Measurements from ENCODE around the gene CRLF1.

The CRLF1 gene

GRCh38 chr19:18590273-18591272 is 16.0 kb downstream of the CRLF1 start:
- DNase-seq, result no peak

- DNase-seq, result no peak
Observed at GRCh38 chr19:18589380-18590272, 17.0 kb downstream of the CRLF1 start.

DNA sequence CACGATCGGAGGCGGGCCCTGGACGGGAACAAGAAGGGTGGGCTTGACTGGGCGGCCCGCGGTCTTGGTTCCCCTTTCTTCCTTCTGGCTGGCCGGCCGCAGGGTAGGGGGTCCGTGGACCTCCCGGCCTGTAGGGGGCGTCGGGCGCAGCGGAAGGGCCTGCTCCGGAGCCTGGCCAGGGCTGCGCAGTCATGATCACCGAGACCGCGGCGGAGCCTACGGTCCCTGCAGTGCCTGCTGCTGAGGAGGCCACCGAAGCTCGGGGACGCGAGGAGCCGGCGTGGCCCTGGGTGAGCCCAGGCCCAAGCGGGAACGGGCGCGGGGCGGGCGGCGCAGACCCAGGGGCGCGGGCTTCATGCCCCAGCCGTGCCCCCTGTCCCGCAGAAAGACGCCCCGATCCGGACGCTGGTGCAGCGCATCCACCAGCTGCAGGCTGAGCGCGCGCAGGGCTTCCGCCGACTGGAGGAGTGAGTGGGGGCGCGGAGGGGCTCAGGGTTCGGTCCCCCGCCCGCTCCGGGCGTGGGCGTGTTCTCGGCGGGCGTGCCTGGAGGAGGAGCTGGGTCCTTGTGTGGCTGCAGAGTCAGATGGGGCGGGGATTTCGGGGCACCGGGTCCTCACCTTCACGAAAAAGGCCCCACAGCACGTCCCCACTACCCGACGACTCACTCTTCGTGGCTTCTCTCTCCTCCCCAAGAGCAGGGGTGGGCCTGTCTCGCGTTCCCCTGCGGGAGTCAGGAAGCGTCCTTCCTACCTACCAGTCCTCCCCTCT is 17.8 kb downstream of the CRLF1 start, which contains the start of gene REX1BD:
Gene REX1BD (plus strand): TSS at position 188 of the 769 bp plus-strand sequence. CDS start 4 bp downstream, at position 192.
- peak; percentile 45 for DNase-seq

DNA sequence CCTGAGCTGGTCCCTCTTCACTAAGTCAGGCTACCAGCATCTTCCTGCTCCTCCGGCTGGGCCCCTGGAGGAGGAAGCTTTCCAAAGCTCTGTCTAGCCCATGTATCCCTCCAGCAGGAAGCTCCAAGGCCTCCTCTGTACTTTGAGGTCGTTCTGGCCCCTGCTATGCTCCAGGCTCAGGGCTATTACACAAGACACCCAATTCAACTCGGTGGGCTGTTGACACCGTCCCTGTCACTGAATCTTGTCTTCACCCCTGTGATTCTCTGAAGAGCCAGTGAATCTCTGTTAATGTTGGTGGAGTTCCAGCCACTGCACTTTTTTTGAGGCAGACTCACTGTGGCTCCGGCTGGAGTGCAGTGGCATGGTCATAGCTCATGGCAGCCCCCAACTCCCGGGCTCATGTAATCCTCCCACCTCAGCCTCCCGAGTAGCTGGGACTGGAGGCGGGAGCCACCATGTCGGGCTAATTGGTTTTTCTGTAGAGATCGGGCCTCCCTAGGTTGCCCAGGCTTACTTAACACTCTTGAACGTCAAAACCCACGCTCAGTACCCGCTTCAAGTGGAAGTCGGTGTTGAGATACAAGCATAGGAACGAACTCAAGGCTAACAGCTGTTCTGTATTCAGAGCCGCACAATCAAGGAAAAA is 18.5 kb downstream of the CRLF1 start:
- no peak for DNase-seq

GRCh38 chr19:18587561-18587960 is 19.0 kb downstream of the CRLF1 start:
- DNase-seq, result no peak

GRCh38 chr19:18586306-18586705 is 20.3 kb downstream of the CRLF1 start:
- DNase-seq, result no peak

GRCh38 chr19:18580311-18580710 is 26.3 kb downstream of the CRLF1 start:
- no peak for DNase-seq

DNA sequence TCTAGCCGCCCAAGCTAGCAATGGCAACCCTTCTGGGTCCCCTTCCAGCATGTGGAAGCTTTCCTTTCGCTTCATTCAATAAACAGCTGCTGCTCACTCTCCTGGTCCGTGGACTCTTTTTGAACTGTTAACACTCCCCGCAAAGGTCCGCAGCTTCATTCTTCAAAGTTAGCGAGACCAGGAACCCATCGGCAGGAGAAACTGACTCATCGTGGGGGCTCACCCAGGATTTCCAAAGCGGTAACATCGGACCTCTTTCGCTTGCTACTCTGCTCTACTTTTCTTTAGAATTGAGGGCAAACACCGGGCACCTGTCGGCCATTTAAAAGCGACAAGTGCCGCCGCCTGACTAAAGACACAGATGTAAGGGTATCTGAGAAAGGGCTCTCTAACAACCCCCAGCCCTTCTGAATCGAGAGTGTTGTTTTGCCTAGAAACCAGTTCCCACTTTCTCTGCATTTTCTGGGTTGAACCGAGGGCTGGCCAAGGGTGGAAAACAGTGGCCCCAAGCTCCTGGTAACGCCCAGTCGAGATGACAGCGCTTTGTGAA is 29.2 kb downstream of the CRLF1 start:
- DNase-seq, result no peak

DNA sequence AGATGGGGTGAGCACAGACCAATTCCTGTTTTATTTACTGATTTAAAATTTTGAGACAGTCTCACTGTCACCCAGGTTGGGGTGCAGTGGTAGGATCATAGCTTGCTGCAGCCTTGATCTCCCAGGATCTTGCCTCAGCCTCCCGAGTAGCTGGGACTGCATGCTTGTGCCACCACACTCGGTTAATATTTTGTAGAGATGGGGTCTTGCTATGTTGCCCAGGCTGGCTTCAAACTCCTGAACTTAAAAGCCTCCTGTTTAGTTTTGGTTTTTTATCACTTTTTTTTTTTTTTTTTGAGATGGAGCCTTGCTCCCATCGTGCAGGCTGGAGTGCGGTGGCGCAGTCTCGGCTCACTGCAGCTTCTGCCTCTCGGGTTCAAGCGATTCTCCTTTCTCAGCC is 30.2 kb downstream of the CRLF1 start:
- no peak for DNase-seq

- no peak for DNase-seq
Observed at GRCh38 chr19:18574691-18575291, 31.8 kb downstream of the CRLF1 start.

DNA sequence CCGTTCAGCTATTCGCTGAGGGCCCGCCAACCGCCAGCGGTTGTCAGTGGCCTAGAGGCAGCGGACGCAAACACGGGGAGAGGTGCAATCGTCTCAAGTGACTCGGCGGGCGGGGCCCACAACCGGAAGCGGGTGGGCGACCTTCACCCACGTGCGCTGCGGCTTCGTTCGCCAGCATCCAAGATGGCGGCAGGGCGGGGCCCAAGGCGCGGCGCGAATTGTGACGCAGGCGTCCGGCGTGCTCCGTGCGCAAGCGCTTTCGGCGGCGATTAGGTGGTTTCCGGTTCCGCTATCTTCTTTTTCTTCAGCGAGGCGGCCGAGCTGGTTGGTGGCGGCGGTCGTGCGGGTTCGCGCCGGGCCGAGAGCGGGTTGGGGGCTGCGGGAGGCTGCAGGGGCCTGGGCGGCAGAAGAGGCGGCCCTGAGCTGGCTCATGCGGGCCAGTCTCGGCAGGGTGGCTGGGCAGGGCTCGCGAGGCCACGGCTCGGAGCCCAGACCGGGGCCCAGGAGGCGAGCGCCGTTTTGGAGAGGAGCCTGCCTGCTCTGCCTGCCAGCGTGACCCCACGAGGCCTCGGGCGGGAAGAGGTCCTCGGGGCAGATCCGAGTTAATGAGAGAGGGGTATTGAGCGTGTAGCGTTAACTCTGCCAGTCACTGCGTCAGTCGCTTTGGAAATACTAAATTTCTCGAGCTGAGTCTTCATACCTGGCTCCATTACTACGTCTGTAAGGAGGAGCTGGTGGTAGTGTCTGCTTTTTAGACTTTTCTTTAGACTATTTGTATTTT is 34.8 kb downstream of the CRLF1 start, which contains the start of gene UBA52:
Gene UBA52 (plus strand): TSS at position 294 of the 781 bp plus-strand sequence. CDS start 1,444 bp downstream, outside the sequence.
- DNase-seq, result peak; percentile 83

GRCh38 chr19:18568367-18568766 is 38.2 kb downstream of the CRLF1 start:
- DNase-seq, result no peak

- no peak for DNase-seq
Observed at GRCh38 chr19:18566953-18567352, 39.6 kb downstream of the CRLF1 start.

GRCh38 chr19:18562086-18562485 is 44.5 kb downstream of the CRLF1 start:
- no peak for DNase-seq

DNA sequence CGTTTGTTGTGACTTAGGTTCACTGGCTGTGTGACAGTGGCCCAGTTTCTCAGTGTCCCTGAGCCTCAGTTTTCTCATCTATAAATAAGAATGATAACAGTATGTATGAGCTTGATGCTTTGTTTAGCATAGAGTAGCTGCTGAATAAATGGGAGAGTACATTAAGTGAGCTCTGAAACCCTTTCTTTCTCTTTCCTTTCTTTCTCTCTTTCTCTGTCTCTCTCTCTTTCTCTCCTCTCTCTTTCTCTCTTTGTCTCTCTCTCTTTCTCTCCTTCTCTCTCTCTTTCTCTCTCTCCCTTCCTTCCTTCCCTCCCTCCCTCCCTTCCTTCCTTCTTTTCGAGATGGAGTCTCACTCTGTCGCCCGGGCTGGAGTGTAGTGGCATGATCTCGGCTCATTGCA is 46.9 kb downstream of the CRLF1 start:
- no peak for DNase-seq

GRCh38 chr19:18558604-18559003 is 48.0 kb downstream of the CRLF1 start:
- no peak for DNase-seq

DNA sequence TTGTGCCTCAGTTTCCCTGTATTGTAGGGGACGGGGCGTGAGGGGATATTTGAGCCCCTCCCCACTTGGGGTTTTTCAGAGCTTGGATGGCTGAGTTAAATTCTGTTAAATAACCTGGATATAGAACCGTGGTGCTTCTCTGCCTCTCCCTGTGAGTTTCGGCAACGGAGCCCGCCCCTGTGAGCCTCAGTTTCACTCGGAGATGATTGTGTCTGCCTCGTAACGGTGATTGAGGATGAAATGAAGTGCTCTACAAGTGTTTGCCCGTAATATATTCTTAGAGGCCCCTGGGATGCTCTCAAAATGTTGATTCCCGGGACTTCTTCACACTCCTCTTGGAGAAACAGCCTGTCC is 48.4 kb downstream of the CRLF1 start:
- no peak for DNase-seq

DNA sequence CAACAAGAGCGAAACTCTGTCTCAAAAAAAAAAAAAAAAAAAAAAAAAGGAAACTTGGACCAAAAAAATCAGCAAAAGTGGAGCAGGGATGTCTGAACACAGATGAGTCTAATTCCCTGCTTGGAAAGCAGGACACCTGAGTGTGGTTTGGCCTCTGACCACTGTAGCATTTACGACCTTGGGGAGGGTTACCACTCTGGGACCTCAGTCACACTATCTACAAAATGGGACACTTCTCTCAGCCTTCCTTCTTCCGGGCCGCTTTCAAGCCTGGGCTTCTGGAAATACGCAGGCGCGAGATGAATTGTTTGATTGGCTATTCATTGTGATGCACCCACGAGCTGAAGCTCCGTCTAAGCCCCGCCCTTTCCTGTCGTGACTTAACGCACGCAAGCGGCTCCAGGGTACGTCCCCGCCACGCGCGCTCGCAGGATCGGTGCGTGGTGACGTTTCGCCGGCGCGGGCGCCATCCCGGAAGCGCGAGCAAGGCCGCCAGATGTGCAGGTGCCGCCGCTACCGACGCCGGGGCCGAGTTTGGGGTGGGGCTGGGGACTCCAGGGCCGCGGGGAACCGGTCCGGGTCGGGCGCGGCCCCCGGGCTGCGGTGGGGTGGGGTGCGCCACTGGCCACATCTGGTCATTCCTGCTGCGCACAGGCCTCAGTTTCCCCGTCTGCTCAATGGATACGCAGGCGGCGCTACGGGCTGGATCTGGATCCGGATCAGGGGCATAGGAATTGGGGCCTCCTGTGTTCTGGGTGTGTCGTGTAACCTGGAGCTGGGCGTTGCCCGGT is 49.0 kb downstream of the CRLF1 start, which contains the start of gene KXD1:
Gene KXD1 (plus strand): TSS at position 460 of the 791 bp plus-strand sequence. CDS start 4,187 bp downstream, outside the sequence.
- DNase-seq, result peak; percentile 90

GRCh38 chr19:18551631-18552030 is 55.0 kb downstream of the CRLF1 start:
- DNase-seq, result no peak

All from NCI-H524 treated with DMSO at 0.1 percent for 48 hours (cell line).